Omental fat pad (tissue), 4 donors: ENCODE results near the gene PPCDC. TPM values are rescaled to one million over a fixed set of nuclear protein-coding genes. Genes with fewer than 3 reads are reported as not detected.
"Not testable (repeated sequence)": the region's sequence is repeated elsewhere in the genome, so short reads cannot be mapped to it uniquely, and the experiment has no call there.

Experiments
- ATAC-seq: fragments of 150-250 bp; one replicate; pipeline ENCODE4 v1.9.1; 2016; ENCODE audit warnings: mild to moderate bottlenecking, moderate library complexity; ENCODE audit not compliant: low FRiP score
- DNase-seq: peaks from one replicate; pipeline ENCODE4 v3.0.0-alpha.2; 2019; ENCODE audit warnings: low spot score
- total RNA-seq, 4 donors: library from RNA; depleted of rRNA; stranded (reverse); fragments of >200 nt; gene quantifications; one replicate each; pipeline ENCODE4 v1.1.0, GENCODE V29; 2016
- TF ChIP-seq, protein P1 (sequence below), 3 donors: fragments of 450-650 bp; IDR thresholded peaks; one replicate each; pipeline ENCODE4 v1.5.1; 2016 to 2017; ENCODE audit warnings: antibody characterized with exemption in 3 of 3, mild to moderate bottlenecking in 3 of 3, moderate library complexity in 2 of 3

Gene PPCDC
- total RNA-seq, 4 donors from 2014 or later: 9.7 to 21.5 (median 13.6) TPM

- DNase-seq: no peak
Measured at GRCh38 chr15:75073197-75073596, 49.8 kb downstream of the PPCDC start.

GRCh38 chr15:75076277-75076676 is 52.9 kb downstream of the PPCDC start:
- ATAC-seq (no peak), DNase-seq (no peak)
- TF ChIP-seq, protein P1, sequence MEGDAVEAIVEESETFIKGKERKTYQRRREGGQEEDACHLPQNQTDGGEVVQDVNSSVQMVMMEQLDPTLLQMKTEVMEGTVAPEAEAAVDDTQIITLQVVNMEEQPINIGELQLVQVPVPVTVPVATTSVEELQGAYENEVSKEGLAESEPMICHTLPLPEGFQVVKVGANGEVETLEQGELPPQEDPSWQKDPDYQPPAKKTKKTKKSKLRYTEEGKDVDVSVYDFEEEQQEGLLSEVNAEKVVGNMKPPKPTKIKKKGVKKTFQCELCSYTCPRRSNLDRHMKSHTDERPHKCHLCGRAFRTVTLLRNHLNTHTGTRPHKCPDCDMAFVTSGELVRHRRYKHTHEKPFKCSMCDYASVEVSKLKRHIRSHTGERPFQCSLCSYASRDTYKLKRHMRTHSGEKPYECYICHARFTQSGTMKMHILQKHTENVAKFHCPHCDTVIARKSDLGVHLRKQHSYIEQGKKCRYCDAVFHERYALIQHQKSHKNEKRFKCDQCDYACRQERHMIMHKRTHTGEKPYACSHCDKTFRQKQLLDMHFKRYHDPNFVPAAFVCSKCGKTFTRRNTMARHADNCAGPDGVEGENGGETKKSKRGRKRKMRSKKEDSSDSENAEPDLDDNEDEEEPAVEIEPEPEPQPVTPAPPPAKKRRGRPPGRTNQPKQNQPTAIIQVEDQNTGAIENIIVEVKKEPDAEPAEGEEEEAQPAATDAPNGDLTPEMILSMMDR (IDR thresholded peaks at IDR 0.05): no peak

More at GRCh38 chr15:75073197-75073596, 49.8 kb downstream of the PPCDC start:
- no peak for ATAC-seq
- TF ChIP-seq, protein P1 (IDR thresholded peaks at IDR 0.05): no peak

DNA sequence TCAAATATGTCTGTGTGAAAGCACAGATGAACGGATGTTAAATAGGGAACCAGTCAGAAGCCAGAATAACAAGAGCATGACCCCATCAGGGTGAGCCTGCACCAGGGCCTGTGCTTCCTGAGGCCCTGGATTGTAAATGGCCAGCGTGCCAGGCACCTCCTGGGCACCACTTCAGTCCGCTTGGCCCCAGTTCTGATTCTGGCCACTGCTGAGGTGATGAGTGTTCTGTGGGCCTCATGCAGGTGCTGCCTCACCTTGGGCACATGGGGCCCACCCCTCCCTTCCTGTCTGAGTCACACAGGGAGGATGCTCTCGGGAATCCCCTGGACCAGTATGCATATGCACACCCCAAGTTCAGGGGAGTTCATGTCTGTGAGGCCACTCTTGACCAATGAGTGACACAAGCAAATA is 54.2 kb downstream of the PPCDC start:
- peak; percentile 37 for ATAC-seq
- DNase-seq: not testable (repeated sequence)

DNA sequence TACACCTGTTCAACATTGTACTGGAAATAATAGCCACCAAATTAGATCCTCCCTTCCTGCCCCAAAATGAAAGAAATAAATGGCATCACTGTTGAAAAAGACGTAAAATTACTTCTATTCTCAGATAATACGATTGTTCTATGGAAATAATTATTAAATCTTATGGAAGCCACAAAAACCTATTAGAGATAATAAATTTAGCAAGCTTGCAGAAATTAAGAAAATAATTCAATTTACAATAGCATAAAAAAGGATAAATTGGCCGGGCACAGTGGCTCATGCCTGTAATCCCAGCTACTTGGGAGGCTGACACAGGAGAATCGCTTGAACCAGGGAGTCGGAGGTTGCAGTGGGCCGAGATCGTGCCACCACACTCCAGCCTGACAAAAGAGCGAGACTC is 57.8 kb downstream of the PPCDC start:
- DNase-seq (no peak), ATAC-seq (no peak)
- TF ChIP-seq, protein P1 (IDR thresholded peaks at IDR 0.05): no peak

DNA sequence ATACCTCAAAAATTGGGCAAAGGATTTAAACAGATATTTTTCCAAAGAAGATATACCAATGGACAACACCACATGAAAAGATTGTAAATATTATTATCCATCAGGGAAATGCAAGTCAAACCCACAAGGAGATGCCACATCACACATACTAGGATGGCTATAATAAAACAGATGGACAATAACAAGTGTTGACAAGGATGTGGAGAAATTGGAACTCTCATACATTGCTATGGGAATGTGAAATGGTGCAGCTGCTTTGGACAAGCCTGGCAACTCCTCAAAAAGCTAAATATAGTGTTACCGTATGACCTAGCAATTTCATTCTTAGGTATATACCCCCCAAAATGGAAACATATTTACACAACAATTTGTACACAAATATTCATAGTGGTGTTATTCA is 59.3 kb downstream of the PPCDC start:
- TF ChIP-seq, protein P1 (IDR thresholded peaks at IDR 0.05): no peak
- DNase-seq (no peak), ATAC-seq (no peak)

GRCh38 chr15:75085708-75086107 is 62.3 kb downstream of the PPCDC start:
- not testable (repeated sequence) for DNase-seq, ATAC-seq

- TF ChIP-seq, protein P1 (IDR thresholded peaks at IDR 0.05): no peak
- ATAC-seq: no peak
- DNase-seq: no peak
Measured at GRCh38 chr15:75089456-75090387, 66.3 kb downstream of the PPCDC start.

GRCh38 chr15:75090388-75090734 is 67.0 kb downstream of the PPCDC start:
- TF ChIP-seq, protein P1 (IDR thresholded peaks at IDR 0.05): no peak
- peak; percentile 76 for ATAC-seq
- DNase-seq: no peak
